ENCODE data around the gene SRRM4. TPM values are rescaled to one million over a fixed set of nuclear protein-coding genes. Genes with fewer than 3 reads are reported as not detected.

Gene SRRM4
- total and polyA plus RNA-seq, 8 donors = 0.05 to 0.48 (median 0.39) TPM; not detected in 1

DNA sequence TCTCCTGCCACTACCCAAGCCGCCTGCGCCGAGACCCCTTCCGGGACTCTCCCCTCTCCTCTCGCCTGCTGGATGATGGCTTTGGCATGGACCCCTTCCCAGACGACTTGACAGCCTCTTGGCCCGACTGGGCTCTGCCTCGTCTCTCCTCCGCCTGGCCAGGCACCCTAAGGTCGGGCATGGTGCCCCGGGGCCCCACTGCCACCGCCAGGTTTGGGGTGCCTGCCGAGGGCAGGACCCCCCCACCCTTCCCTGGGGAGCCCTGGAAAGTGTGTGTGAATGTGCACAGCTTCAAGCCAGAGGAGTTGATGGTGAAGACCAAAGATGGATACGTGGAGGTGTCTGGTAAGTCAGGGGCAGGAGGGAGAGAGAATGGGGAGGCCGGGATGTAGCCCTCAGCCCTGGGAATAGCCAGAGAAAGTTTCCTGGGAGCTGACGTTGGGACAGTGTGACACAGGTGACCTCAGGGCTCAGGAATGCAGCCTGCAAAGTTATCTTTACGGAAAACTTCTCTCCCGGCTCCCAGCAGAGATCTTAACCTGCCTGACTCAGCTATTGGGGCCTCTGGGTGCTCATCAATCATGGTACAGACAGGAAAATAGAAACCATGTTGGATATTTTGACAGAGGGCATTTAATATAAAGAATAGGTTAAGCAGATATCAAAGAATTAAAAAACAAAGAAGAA is 198.1 kb downstream of the SRRM4 start:
- ATAC-seq (peak; percentile 57), DNase-seq (peak in 3 of 4 donors; percentile 45 to 61 (median 60))
- TF ChIP-seq CTCF (IDR thresholded peaks at IDR 0.05) = no peak
- Histone ChIP-seq H3K27me3 (peaks cover 0 to 10% of the 10 kb centered on the region in 2 donors), H3K4me1 (peaks cover 5 to 39% of the 10 kb centered on the region in 2 donors), H3K36me3 (no peaks in the 10 kb centered on the region), H3K27ac (peak overlapping the region; percentile 87 to 94), H3K9me3 (no peaks in the 10 kb centered on the region), H3K4me3 (peak overlapping the region; percentile 62 to 67)
- intact Hi-C loops (cut with DNase I) = no loop called here

- peak in 2 of 4 donors; percentile 46 to 63 for DNase-seq
- Histone ChIP-seq H3K27me3 (peaks cover 0 to 10% of the 10 kb centered on the region in 2 donors), H3K36me3 (no peaks in the 10 kb centered on the region), H3K27ac (peak overlapping the region; percentile 87 to 94), H3K9me3 (no peaks in the 10 kb centered on the region), H3K4me1 (peaks cover 5 to 49% of the 10 kb centered on the region in 2 donors), H3K4me3 (peak overlapping the region; percentile 62 to 67)
- intact Hi-C loops (cut with DNase I) = no loop called here
- TF ChIP-seq CTCF (IDR thresholded peaks at IDR 0.05) = no peak
- peak; percentile 39 for ATAC-seq
These were observed 199.2 kb downstream of the SRRM4 start for GRCh38 chr12:119180380-119181040.

DNA sequence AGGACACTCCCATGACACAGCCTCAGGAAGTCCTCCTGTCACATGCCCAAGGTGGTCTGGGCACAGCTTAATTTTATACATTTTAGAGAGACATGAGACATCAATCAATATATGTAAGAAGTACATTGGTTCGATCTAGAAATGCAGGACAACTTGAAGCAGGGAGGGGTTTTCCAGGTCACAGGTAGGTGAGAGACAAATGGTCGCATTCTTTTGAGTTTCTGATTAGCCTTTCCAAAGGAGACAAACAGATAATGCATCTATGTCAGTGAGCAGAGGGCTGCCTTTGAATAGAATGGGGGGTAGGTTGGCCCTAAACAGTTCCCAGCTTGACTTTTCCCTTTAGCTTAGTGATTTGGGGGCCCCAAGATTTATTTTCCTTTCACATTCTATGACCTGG is 199.9 kb downstream of the SRRM4 start:
- Histone ChIP-seq H3K27me3 (peaks cover 0 to 10% of the 10 kb centered on the region in 2 donors), H3K36me3 (no peaks in the 10 kb centered on the region), H3K4me3 (peak overlapping the region; percentile 62 to 67), H3K9me3 (no peaks in the 10 kb centered on the region), H3K27ac (peak overlapping the region; percentile 87 to 94), H3K4me1 (peaks cover 5 to 46% of the 10 kb centered on the region in 2 donors)
- TF ChIP-seq CTCF (IDR thresholded peaks at IDR 0.05) = no peak
- intact Hi-C loops (cut with DNase I) = no loop called here
- no peak for ATAC-seq
- DNase-seq = no peak

GRCh38 chr12:119181944-119182343 is 200.6 kb downstream of the SRRM4 start:
- H3K9me3 ChIP-seq = no peaks in the 10 kb centered on the region
- no peak for ATAC-seq
- intact Hi-C loops (cut with DNase I) = no loop called here
- peak overlapping the region; percentile 63 to 94 for H3K27ac ChIP-seq
- peak overlapping the region; percentile 62 to 67 for H3K4me3 ChIP-seq
- TF ChIP-seq CTCF (IDR thresholded peaks at IDR 0.05) = no peak
- no peak for DNase-seq
- peaks cover 5 to 41% of the 10 kb centered on the region in 2 donors for H3K4me1 ChIP-seq
- H3K27me3 ChIP-seq = peaks cover 0 to 10% of the 10 kb centered on the region in 2 donors
- H3K36me3 ChIP-seq = peaks cover 0 to 1% of the 10 kb centered on the region in 2 donors
